SK-N-SH treated with all-trans-retinoic acid at 6 μM for 48 hours (cell line): ENCODE measurements around the gene CTNS.

Experiments
- ATAC-seq: fragments of 200-7000 bp; cut with Tn5 transposase; 3 replicates; pipeline ENCODE4 v1.9.1; 2020; ENCODE audit warnings: mild to moderate bottlenecking, moderate library complexity
- ARNTL ChIP-seq: fragments of 450-650 bp; formaldehyde crosslinking; IDR thresholded peaks from 2 replicates; pipeline ENCODE4 v1.5.0; 2020; ENCODE audit warnings: low read depth, mild to moderate bottlenecking, moderate library complexity, borderline replicate concordance
- BACH2 ChIP-seq: fragments of 250-450 bp; sonication (Bioruptor Pico); IDR thresholded peaks from 2 replicates; pipeline ENCODE4 v1.9.0; 2021; ENCODE audit warnings: mild to moderate bottlenecking, borderline replicate concordance
- CREB5 ChIP-seq: fragments of 250-450 bp; sonication (Bioruptor Pico); IDR thresholded peaks from 2 replicates; pipeline ENCODE4 v1.5.1; 2020; ENCODE audit warnings: low read depth, mild to moderate bottlenecking, moderate library complexity
- CSDC2 ChIP-seq: fragments of 250-450 bp; sonication (Bioruptor Pico); IDR thresholded peaks from 2 replicates; pipeline ENCODE4 v1.5.0; 2020; ENCODE audit warnings: mild to moderate bottlenecking, moderate library complexity
- CSRNP3 ChIP-seq: fragments of 250-450 bp; sonication (Bioruptor Pico); IDR thresholded peaks from 2 replicates; pipeline ENCODE4 v1.5.1; 2021; ENCODE audit warnings: mild to moderate bottlenecking, moderate library complexity
- ESRRG ChIP-seq: fragments of 250-450 bp; sonication (Bioruptor Pico); IDR thresholded peaks from 2 replicates; pipeline ENCODE4 v1.6.1; 2021; ENCODE audit warnings: mild to moderate bottlenecking
- GLIS3 ChIP-seq: fragments of 250-450 bp; sonication (Bioruptor Pico); IDR thresholded peaks from 2 replicates; pipeline ENCODE4 v1.5.0; 2020; ENCODE audit warnings: mild to moderate bottlenecking, moderate library complexity
- ISL1 ChIP-seq: fragments of 250-450 bp; sonication (Bioruptor Pico); IDR thresholded peaks from 2 replicates; pipeline ENCODE4 v2.1.2; 2022; ENCODE audit warnings: mild to moderate bottlenecking, moderate library complexity
- OSR1 ChIP-seq: fragments of 250-450 bp; sonication (Bioruptor Pico); IDR thresholded peaks from 2 replicates; pipeline ENCODE4 v1.8.0; 2022; ENCODE audit warnings: moderate library complexity, mild to moderate bottlenecking, inconsistent platforms
- PATZ1 ChIP-seq: fragments of 250-450 bp; sonication (Bioruptor Pico); IDR thresholded peaks from 2 replicates; pipeline ENCODE4 v1.8.0; 2020; ENCODE audit warnings: mild to moderate bottlenecking, moderate library complexity, borderline replicate concordance
- POU6F1 ChIP-seq: fragments of 250-450 bp; sonication (Bioruptor Pico); IDR thresholded peaks from 2 replicates; pipeline ENCODE4 v1.8.0; 2021; ENCODE audit warnings: low read depth, mild to moderate bottlenecking, moderate library complexity, borderline replicate concordance
- PPARA ChIP-seq: fragments of 250-450 bp; sonication (Bioruptor Pico); IDR thresholded peaks from 2 replicates; pipeline ENCODE4 v1.5.0; 2020; ENCODE audit warnings: mild to moderate bottlenecking, borderline replicate concordance
- RARB ChIP-seq: fragments of 250-450 bp; sonication (Bioruptor Pico); IDR thresholded peaks from 2 replicates; pipeline ENCODE4 v1.8.0; 2021; ENCODE audit warnings: mild to moderate bottlenecking, moderate library complexity
- SNAI2 ChIP-seq: fragments of 250-450 bp; sonication (Bioruptor Pico); IDR thresholded peaks from 2 replicates; pipeline ENCODE4 v1.5.0; 2020; ENCODE audit warnings: mild to moderate bottlenecking, moderate library complexity
- TCF4 ChIP-seq: fragments of 250-450 bp; sonication (Bioruptor Pico); IDR thresholded peaks from 2 replicates; pipeline ENCODE4 v1.8.0; 2021; ENCODE audit warnings: mild to moderate bottlenecking, moderate library complexity, borderline replicate concordance
- TOX ChIP-seq: fragments of 250-450 bp; sonication (Bioruptor Pico); IDR thresholded peaks from 2 replicates; pipeline ENCODE4 v1.8.0; 2021; ENCODE audit warnings: mild to moderate bottlenecking, moderate library complexity, borderline replicate concordance
- TSHZ2 ChIP-seq: fragments of 250-450 bp; sonication (Bioruptor Pico); IDR thresholded peaks from 2 replicates; pipeline ENCODE4 v1.5.0; 2020; ENCODE audit warnings: mild to moderate bottlenecking, moderate library complexity
- ZC3H10 ChIP-seq: fragments of 250-450 bp; sonication (Bioruptor Pico); IDR thresholded peaks from 2 replicates; pipeline ENCODE4 v1.5.1; 2021; ENCODE audit warnings: mild to moderate bottlenecking, moderate library complexity
- ZFP3 ChIP-seq: fragments of 250-450 bp; sonication (Bioruptor Pico); IDR thresholded peaks from 2 replicates; pipeline ENCODE4 v1.5.0; 2020; ENCODE audit warnings: mild to moderate bottlenecking, moderate library complexity
- ZFP30 ChIP-seq: fragments of 450-650 bp; formaldehyde crosslinking; IDR thresholded peaks from 2 replicates; pipeline ENCODE4 v1.5.0; 2022; ENCODE audit warnings: mild to moderate bottlenecking, moderate library complexity
- ZNF70 ChIP-seq: fragments of 450-650 bp; formaldehyde crosslinking; IDR thresholded peaks from 2 replicates; pipeline ENCODE4 v1.5.0; 2020; ENCODE audit warnings: mild to moderate bottlenecking, moderate library complexity

Gene CTNS

GRCh38 chr17:3627769-3628167 lies 8.8 kb upstream of the CTNS start:
- no peak for ATAC-seq
- TF ChIP-seq ZFP3 (CRISPR knock-in tag) (no peak), OSR1 (CRISPR knock-in tag) (no peak), RARB (no peak), SNAI2 (CRISPR knock-in tag) (no peak), ISL1 (CRISPR knock-in tag) (no peak), PPARA (CRISPR knock-in tag) (no peak), TOX (CRISPR knock-in tag) (no peak), POU6F1 (CRISPR knock-in tag) (no peak), GLIS3 (CRISPR knock-in tag) (no peak), CSDC2 (no peak), BACH2 (CRISPR knock-in tag) (no peak), ZFP30 (CRISPR knock-in tag) (no peak), CSRNP3 (CRISPR knock-in tag) (no peak), ZNF70 (no peak), ESRRG (CRISPR knock-in tag) (no peak), PATZ1 (no peak), TCF4 (CRISPR knock-in tag) (no peak), ARNTL (CRISPR knock-in tag) (no peak), TSHZ2 (CRISPR knock-in tag) (no peak), CREB5 (CRISPR knock-in tag) (no peak)

GRCh38 chr17:3630781-3631180 lies 5.8 kb upstream of the CTNS start:
- ATAC-seq = no peak
- TF ChIP-seq POU6F1 (CRISPR knock-in tag) = no peak
- TF ChIP-seq ZFP30 (CRISPR knock-in tag) = no peak

- TF ChIP-seq PATZ1 = no peak
- TF ChIP-seq ZC3H10 (CRISPR knock-in tag) = no peak
- no peak for TF ChIP-seq ARNTL (CRISPR knock-in tag)
- TF ChIP-seq ZNF70 = no peak
- TF ChIP-seq ZFP30 (CRISPR knock-in tag) = no peak
- no peak for TF ChIP-seq CSRNP3 (CRISPR knock-in tag)
- TF ChIP-seq BACH2 (CRISPR knock-in tag) = no peak
- TF ChIP-seq SNAI2 (CRISPR knock-in tag) = no peak
- no peak for TF ChIP-seq PPARA (CRISPR knock-in tag)
- no peak for ATAC-seq
Measured at GRCh38 chr17:3632287-3632686, 4.3 kb upstream of the CTNS start.
